HG02970 (cell line): ENCODE data around the gene ARHGAP6.
"Not testable (repeated sequence)": the region's sequence is repeated elsewhere in the genome, so short reads cannot be mapped to it uniquely, and the experiment has no call there.

Experiments used
- ATAC-seq: cut with Tn5 transposase; IDR thresholded peaks from one replicate; pipeline ENCODE4 v1.9.1; 2021; ENCODE audit warnings: mild to moderate bottlenecking, moderate library complexity, moderate number of reproducible peaks; ENCODE audit not compliant: unreplicated experiment, low FRiP score

ARHGAP6 gene

GRCh38 chrX:11648705-11649519 is 16.8 kb downstream of the ARHGAP6 start:
- no peak for ATAC-seq

DNA sequence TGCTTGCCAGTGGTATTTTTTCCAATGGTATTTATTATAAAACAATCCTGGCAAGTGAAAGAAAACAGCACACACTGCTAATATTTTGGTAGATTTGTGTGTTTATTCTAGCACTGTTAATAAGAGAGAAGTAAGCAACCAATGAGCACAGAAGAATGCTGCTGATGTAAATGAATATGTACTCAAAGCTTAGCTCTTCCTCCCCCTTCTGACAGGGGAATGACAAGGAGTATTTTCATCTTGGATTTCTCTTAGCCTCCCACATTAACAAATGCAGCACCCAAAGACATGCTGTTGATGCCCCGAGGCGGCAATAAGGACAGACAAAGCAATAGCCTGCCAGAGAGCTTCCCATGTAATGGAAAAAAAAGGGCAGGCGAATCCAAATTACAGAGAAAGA is 18.6 kb downstream of the ARHGAP6 start:
- no peak for ATAC-seq

GRCh38 chrX:11641349-11642065 is 24.2 kb downstream of the ARHGAP6 start:
- no peak for ATAC-seq

GRCh38 chrX:11640089-11640488 is 25.6 kb downstream of the ARHGAP6 start:
- ATAC-seq, result no peak

DNA sequence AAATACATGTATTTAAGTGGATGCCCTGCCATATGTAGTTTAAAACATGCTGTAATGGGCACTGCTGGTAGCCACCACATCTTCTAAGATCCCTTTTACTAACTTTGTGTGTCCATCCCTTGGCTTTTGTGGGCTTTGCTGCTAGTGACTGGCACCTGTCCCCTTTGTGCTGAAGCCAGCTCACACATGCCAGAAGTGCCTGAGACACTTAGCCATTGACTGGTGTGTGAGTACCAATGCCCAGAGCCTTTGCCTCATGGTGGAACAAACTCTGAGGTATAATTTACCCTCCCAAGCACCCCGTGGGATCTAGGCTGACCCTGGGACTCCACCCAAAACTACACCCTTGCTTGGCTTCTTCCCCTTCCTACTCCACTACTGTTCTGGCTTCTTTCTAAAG is 33.0 kb downstream of the ARHGAP6 start:
- no peak for ATAC-seq

- ATAC-seq, result no peak
Measured at GRCh38 chrX:11629593-11630211, 36.0 kb downstream of the ARHGAP6 start.

DNA sequence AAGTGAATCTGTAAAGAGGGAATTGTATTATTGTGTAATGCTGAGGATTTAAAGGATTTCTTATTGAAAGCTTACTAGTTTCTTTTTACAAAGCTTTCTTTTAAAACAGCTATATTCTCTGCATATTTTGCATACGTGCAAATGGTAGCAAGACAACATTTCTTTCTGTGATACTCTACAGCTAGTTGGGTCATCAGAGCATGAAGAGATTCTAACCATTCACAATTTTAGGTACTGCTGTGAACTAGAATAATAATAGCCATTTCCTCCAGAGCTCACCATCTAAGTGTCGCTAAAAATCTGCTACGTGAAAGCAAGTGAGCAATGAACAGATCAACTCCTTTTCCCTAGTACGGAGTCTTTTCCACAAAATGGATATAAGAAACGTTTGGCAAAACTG is 37.3 kb downstream of the ARHGAP6 start:
- ATAC-seq, result no peak

DNA sequence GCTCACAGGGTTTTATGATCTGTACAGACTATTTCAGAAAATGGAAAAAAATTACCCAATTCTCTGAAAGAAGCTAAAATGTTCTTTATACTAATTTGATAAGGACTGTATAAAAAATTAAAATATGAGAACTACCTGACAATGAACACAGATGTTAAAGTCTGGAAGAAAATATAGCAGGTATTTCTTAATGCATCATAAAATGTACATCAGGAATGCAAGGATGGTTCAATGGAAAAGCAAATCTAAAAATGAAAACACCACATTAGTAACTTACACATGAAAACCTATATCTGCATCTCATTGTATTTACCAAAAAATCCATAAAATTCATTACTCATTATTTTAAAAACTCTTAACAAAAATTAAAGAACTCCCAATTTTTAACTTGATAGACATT is 39.4 kb downstream of the ARHGAP6 start:
- ATAC-seq, result no peak

DNA sequence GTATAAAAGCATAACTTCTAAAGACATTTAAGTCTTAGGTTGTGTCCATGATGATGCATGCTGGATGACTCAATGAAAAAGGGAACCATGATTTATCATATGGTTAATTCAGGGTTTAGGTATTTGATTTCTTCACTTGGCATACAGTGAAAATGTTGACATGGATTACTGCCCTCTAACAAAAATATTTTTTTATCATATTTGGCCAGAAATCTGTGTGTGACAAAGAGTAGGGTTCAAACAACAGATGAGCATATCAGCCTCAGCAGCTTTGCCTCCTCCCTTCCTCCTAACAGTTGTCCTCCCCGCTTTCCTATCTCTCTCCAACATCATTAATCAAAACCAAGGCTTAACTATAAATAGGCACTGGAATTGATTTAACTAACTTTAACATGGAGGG is 46.3 kb downstream of the ARHGAP6 start:
- no peak for ATAC-seq

- not testable (repeated sequence) for ATAC-seq
Measured at GRCh38 chrX:11614253-11614652, 51.5 kb downstream of the ARHGAP6 start.

DNA sequence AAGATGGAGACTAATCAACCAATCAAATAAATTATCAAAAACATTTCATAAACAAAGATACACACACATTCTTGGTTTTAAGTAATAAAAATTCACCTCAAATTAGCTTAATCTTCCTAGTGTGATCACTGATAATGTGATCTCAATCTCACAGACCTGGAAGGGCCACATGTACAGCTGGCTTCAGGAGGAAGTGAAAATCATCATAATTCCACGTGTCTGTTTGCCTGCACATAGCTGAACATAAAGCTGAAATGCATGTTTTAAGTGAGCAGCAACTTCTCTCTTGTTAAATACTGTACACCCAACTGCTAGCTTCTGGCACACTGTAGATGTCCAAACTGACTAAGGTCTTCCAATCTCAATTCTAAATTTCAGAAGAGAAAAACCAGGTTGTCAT is 53.8 kb downstream of the ARHGAP6 start:
- no peak for ATAC-seq

- ATAC-seq, result no peak
Measured at GRCh38 chrX:11611161-11611560, 54.6 kb downstream of the ARHGAP6 start.

DNA sequence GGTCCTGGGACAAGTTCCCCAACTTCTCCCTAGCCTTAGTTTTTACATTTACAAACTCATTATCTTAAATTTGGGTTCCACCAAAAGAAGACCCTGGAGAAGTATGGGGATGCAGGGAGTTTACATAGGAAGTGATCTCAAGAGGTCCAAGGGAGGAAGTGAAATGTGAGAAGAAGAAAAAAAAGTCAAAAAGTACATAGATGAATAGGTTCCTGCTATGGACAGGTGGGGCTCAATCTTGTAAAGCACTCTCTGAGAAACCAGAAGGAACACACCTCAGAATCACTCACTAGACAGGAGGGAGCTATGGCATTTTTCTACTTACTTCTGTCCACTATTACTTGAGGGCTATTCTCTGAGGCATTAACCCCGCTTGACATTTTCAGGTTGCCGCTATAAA is 56.6 kb downstream of the ARHGAP6 start:
- no peak for ATAC-seq

GRCh38 chrX:11606408-11606807 is 59.3 kb downstream of the ARHGAP6 start:
- ATAC-seq, result no peak

DNA sequence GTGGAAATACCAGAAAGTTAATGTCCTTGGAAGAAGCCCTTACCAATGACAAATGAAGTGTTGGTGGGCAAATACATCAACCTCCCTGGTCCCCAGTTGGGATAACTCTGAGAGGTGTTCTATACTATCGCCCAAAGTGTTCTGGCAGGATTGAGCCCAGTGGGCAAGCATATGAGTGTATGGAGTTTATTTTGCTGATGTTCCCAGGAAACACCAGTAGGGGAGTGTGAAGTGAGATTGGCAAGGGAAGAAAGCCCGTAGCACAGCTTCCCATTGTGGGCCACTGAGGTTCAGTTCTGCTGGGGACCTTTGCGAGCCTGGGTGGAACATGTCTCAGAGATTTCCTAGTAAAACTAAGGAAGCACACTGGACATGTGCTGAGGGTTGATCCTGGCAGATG is 65.1 kb downstream of the ARHGAP6 start:
- ATAC-seq, result no peak

- no peak for ATAC-seq
Measured at GRCh38 chrX:11597479-11597878, 68.2 kb downstream of the ARHGAP6 start.

DNA sequence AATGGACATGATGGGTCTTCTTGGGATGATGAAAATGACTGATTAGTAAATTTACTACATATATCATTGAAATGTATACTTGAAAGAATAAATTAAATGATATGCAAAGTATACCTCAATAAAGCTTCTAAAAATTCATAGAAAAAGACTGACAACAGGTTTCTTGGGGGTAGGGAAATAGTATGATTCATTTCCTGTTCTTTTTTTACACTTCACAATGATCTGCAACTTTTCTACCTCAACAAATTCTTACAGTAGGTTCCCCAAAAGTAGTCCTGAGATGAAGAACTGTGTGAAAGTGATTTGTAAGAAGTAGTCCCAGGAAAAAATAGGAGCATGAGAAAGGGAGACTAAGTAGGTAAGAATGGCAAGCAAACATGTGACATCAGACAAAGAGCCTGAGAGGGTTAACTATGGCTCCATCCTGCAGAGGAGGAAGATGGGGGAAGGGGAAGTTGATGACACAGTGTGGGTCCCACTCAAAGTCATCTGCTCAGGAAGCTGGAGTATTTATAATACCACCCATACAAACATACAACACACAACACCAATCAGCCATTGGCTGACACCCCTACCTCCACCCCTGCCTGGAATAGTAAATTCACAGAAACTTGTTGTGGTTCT is 73.9 kb downstream of the ARHGAP6 start:
- ATAC-seq, result no peak

- ATAC-seq, result no peak
Measured at GRCh38 chrX:11589641-11590040, 76.1 kb downstream of the ARHGAP6 start.

DNA sequence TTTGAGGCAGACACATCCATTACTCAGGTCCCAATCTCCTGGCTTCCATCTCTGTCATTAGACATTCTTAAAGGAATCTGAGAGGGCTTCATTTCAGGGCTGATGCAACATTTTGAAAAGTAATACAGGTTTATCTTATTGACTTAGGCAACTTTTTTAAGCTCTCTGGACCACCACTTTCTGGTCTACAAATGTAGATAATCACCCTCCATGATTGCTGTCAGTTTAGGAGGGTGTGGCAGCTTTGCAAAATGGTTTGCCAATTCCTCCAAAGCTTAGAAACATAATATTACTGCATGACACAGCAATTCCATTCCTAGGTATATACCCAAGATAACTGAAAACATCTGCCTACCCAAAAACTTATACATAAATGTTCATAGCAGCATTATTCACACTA is 77.6 kb downstream of the ARHGAP6 start:
- no peak for ATAC-seq

- no peak for ATAC-seq
Measured at GRCh38 chrX:11585174-11585573, 80.5 kb downstream of the ARHGAP6 start.

- no peak for ATAC-seq
Measured at GRCh38 chrX:11580789-11581188, 84.9 kb downstream of the ARHGAP6 start.
